ENCODE results near the gene ZNF414. TPM values are rescaled to one million over a fixed set of nuclear protein-coding genes. Genes with fewer than 3 reads are reported as not detected.

ZNF414 gene
- total RNA-seq, 6 experiments from 2014 or later: 9.5 to 17.4 (median 11.9) TPM

DNA sequence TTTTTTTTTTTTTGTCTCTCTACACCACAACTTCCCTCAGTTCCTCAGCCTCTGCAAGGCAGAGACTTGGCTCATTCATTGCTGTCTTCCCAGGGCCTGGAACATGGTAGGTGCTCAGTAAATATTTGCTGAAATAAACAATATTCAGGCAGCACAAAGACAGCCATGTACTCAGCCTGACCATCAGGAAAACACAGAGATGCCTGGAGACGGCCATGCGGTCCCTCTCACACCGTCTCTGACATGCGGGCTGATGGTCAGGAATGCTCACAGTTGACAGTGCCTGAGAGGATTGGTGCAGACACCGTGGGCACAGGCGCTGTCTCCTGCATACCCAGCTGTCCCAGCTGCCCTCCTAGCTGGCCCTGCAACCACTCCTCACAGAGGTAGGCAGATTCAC is 12.5 kb downstream of the ZNF414 start:
- DNase-seq (no peak), ATAC-seq (no peak)
- Histone ChIP-seq H3K4me3 (no peak overlapping the region), H3K9me3 (no peaks in the 10 kb centered on the region), H3K27me3 (no peaks in the 10 kb centered on the region), H3K36me3 (no peaks in the 10 kb centered on the region), H3K4me1 (peaks cover 0 to 4% (median 0%) of the 10 kb centered on the region in 4 donors), H3K27ac (no peak overlapping the region)
- intact Hi-C loops (cut with DNase I): loop anchor here in 1 of 2 donors (10.0 kb wide), 1 partner anchor 97 kb away; no protein-coding TSS in a partner anchor
- WGBS (ENCODE audit: insufficient coverage, low coverage, low lambda C conversion rate, missing lambda C conversion rate): 93% methylated on average over 2 of the region's 6 CpGs
- no peak for TF ChIP-seq POLR2A (IDR thresholded peaks at IDR 0.05)
- TF ChIP-seq, protein P1, sequence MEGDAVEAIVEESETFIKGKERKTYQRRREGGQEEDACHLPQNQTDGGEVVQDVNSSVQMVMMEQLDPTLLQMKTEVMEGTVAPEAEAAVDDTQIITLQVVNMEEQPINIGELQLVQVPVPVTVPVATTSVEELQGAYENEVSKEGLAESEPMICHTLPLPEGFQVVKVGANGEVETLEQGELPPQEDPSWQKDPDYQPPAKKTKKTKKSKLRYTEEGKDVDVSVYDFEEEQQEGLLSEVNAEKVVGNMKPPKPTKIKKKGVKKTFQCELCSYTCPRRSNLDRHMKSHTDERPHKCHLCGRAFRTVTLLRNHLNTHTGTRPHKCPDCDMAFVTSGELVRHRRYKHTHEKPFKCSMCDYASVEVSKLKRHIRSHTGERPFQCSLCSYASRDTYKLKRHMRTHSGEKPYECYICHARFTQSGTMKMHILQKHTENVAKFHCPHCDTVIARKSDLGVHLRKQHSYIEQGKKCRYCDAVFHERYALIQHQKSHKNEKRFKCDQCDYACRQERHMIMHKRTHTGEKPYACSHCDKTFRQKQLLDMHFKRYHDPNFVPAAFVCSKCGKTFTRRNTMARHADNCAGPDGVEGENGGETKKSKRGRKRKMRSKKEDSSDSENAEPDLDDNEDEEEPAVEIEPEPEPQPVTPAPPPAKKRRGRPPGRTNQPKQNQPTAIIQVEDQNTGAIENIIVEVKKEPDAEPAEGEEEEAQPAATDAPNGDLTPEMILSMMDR (IDR thresholded peaks at IDR 0.05): no peak

DNA sequence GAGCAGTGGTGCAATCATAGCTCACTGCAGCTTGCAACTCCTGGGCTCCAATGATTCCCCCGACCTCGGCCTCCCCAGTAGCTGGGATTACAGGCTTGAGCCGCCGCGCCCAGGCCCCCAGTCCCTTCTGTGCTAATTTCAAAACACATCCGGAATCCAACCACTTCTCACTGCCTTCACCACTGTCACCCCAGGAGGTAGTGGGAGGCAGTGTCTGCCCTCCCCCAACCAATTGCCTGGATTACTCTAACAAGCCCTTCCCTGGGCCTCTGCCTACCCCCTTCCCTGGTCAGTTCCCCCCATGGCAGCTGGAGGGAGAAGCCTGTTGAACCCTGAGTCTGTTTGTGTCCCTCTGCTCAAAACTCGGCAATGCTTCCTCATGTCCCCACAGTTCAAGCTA is 13.8 kb downstream of the ZNF414 start:
- no peaks in the 10 kb centered on the region for H3K36me3 ChIP-seq
- no peaks in the 10 kb centered on the region for H3K9me3 ChIP-seq
- no peaks in the 10 kb centered on the region for H3K4me1 ChIP-seq
- H3K27ac ChIP-seq: no peak overlapping the region
- H3K4me3 ChIP-seq: no peak overlapping the region
- ATAC-seq: peak; percentile 3 to 29 (median 17)
- WGBS (ENCODE audit: insufficient coverage, low coverage, low lambda C conversion rate, missing lambda C conversion rate): 39% methylated on average over 6 of the region's 7 CpGs
- no peak for DNase-seq
- intact Hi-C loops (cut with DNase I): loop anchor here in 1 of 2 donors (10.0 kb wide), 1 partner anchor 95 kb away; no protein-coding TSS in a partner anchor
- H3K27me3 ChIP-seq: no peaks in the 10 kb centered on the region
- TF ChIP-seq, protein P1 (IDR thresholded peaks at IDR 0.05): no peak
- no peak for TF ChIP-seq POLR2A (IDR thresholded peaks at IDR 0.05)

DNA sequence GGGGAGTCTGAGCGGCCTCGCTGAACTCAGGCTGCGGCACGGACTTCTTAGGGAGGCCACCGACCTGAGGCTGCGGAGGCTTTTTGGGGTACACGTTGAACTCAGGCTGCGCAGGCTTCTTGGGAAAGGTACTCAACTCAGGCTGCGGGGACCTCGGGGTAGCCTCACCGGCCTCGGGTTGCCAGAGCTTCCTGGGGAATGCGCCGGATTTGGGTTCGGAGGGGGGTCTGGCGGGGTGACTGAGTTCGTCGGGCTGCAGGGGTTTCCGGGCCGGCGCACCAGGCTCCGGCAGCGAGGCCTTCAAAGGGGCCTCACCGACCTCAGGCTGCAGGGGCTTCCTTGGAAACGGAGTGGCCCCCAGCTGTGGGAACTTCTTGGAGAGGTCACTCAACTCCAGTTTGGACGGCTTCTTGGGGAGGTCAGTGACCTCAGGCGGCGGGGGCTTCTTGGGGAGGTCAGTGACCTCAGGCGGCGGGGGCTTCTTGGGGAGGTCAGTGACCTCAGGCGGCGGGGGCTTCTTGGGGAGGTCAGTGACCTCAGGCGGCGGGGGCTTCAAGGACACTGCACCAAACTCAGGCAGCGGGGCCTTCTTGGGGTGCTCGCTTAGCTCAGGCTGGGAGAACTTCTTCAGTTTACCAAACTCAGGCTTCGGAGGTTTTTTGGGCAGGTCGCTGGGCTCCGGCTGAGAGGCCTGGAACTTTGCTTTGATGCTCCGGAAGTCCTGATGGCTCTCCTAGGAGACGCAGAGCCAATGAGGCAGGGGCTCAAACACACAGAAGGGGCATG is 14.7 kb downstream of the ZNF414 start:
- no peak for TF ChIP-seq POLR2A (IDR thresholded peaks at IDR 0.05)
- TF ChIP-seq, protein P1 (IDR thresholded peaks at IDR 0.05): no peak
- intact Hi-C loops (cut with DNase I): no loop called here
- no peaks in the 10 kb centered on the region for H3K27me3 ChIP-seq
- no peaks in the 10 kb centered on the region for H3K4me1 ChIP-seq
- WGBS (ENCODE audit: insufficient coverage, low coverage, low lambda C conversion rate, missing lambda C conversion rate): 82% methylated on average over 4 of the region's 41 CpGs
- no peak overlapping the region for H3K4me3 ChIP-seq
- ATAC-seq (no peak), DNase-seq (no peak)
- H3K36me3 ChIP-seq: no peaks in the 10 kb centered on the region
- H3K9me3 ChIP-seq: no peaks in the 10 kb centered on the region
- H3K27ac ChIP-seq: no peak overlapping the region

DNA sequence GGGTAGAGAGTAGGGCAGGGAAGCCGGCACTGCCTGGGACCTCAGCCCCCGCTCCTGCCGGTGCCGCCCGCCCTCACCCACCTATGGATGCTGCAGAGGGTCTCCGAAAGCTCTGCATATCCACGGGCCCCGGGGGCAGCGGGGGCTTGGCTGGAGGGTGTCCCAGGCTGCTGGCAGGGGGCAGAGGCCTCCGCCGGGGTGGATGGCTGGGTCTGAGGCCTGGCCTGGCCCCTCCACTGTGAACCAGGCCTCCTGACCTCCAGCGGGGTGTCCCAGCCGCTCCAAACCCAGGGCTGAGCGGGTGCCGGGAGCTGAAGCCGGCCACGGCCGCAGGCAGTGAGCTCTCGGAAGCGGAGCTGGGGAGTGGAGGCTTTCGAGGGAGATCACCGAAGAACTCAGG is 15.7 kb downstream of the ZNF414 start:
- TF ChIP-seq, protein P1 (IDR thresholded peaks at IDR 0.05): no peak
- no peak for TF ChIP-seq POLR2A (IDR thresholded peaks at IDR 0.05)
- Histone ChIP-seq H3K36me3 (no peaks in the 10 kb centered on the region), H3K4me1 (no peaks in the 10 kb centered on the region), H3K27me3 (no peaks in the 10 kb centered on the region), H3K27ac (no peak overlapping the region), H3K4me3 (no peak overlapping the region), H3K9me3 (no peaks in the 10 kb centered on the region)
- intact Hi-C loops (cut with DNase I): no loop called here
- no peak for ATAC-seq
- DNase-seq: no peak
- WGBS (ENCODE audit: insufficient coverage, low coverage, low lambda C conversion rate, missing lambda C conversion rate): 91% methylated on average over 8 of the region's 22 CpGs
